ENCODE measurements around the gene PROSER2. TPM values are rescaled to one million over a fixed set of nuclear protein-coding genes. Genes with fewer than 3 reads are reported as not detected.

PROSER2 gene
- total RNA-seq, 1 experiment from 2014 or later: 10.6 TPM

GRCh38 chr10:11864727-11865126, 41.6 kb downstream of the PROSER2 start:
- H3K27me3 Mint-ChIP-seq (ENCODE audit: low read depth): no peaks in the 10 kb centered on the region
- no peak overlapping the region for H2BK20ac ChIP-seq (ENCODE audit: low read depth, low read length, poor library complexity, severe bottlenecking)
- no peak overlapping the region for H2BK12ac ChIP-seq (ENCODE audit: insufficient read length, low read depth, low read length)
- H3K79me1 ChIP-seq (ENCODE audit: insufficient read depth, low read depth, low read length, poor library complexity, severe bottlenecking): no peaks in the 10 kb centered on the region
- no peak for TF ChIP-seq CTCF (conservative IDR thresholded peaks at IDR 0.05)
- no peak overlapping the region for H3K23ac ChIP-seq (ENCODE audit: insufficient read length, low read depth, low read length)
- no peaks in the 10 kb centered on the region for H4K20me1 ChIP-seq (ENCODE audit: control insufficient read depth, insufficient read depth, insufficient read length)
- no peak overlapping the region for H3K18ac ChIP-seq (ENCODE audit: insufficient read length, low read depth, low read length)
- no peak overlapping the region for H4K91ac ChIP-seq (ENCODE audit: insufficient read length, low read depth, low read length)
- H3K27me3 ChIP-seq (ENCODE audit: insufficient read depth, low read length): no peaks in the 10 kb centered on the region
- H3K4me3 Mint-ChIP-seq: no peak overlapping the region
- H4K8ac ChIP-seq (replicated peaks; ENCODE audit: insufficient read length, low read depth, low read length): no peak overlapping the region
- H3K4me1 ChIP-seq (ENCODE audit: insufficient read depth, low read length): no peaks in the 10 kb centered on the region
- no peak for DNase-seq
- H3K79me2 ChIP-seq (ENCODE audit: insufficient read depth, low read length): no peaks in the 10 kb centered on the region
- no peak overlapping the region for H3K4ac ChIP-seq (ENCODE audit: low read depth, low read length)
- H3K9me3 ChIP-seq (ENCODE audit: control insufficient read depth, low read depth, low read length): no peaks in the 10 kb centered on the region
- no peaks in the 10 kb centered on the region for H3K9me3 Mint-ChIP-seq
- WGBS (ENCODE audit: extremely low coverage, insufficient read length, low lambda C conversion rate): no CpG with 5 or more reads among the region's 6 CpGs
- no peak overlapping the region for H2BK15ac ChIP-seq (ENCODE audit: low read depth, low read length)
- no peak overlapping the region for H2AFZ ChIP-seq (ENCODE audit: low read length)
- no peak overlapping the region for H2BK120ac ChIP-seq (ENCODE audit: low read depth, low read length, poor library complexity, severe bottlenecking)
- no peak overlapping the region for H3K9ac ChIP-seq (ENCODE audit: extremely low read depth, insufficient read length, low read length)
- H3K27ac ChIP-seq (ENCODE audit: insufficient read length, low read depth, low read length): no peak overlapping the region
- H2AK5ac ChIP-seq (ENCODE audit: insufficient read length, low read length): no peak overlapping the region
- H3K14ac ChIP-seq (ENCODE audit: insufficient read depth, low read length): no peak overlapping the region
- no peaks in the 10 kb centered on the region for H3K23me2 ChIP-seq (ENCODE audit: insufficient read length, low read depth, low read length, poor library complexity, severe bottlenecking)
- no peak overlapping the region for H3K56ac ChIP-seq (ENCODE audit: insufficient read length, low read depth, low read length)
- no peak overlapping the region for H3T11ph ChIP-seq (ENCODE audit: low read length)
- peaks cover 0 to 9% (median 1%) of the 10 kb centered on the region in 3 experiments; a peak in 4 of 7 replicates for H3K36me3 Mint-ChIP-seq (ENCODE audit: insufficient read depth in 1 of 3, low read depth in 3 of 3)
- H4K5ac ChIP-seq (ENCODE audit: insufficient read length, low read depth, low read length): no peak overlapping the region
- H3K4me1 Mint-ChIP-seq: peaks cover 5 to 17% of the 10 kb centered on the region in 2 experiments
- no peak overlapping the region for H2BK5ac ChIP-seq (ENCODE audit: insufficient read length, low read length)
- no peak overlapping the region for H3K4me2 ChIP-seq (ENCODE audit: insufficient read depth, insufficient read length, low read length)
- H3K27ac Mint-ChIP-seq: no peak overlapping the region
